Keratinocyte (primary cell): ENCODE data around the gene PHAF1.

Source experiments
- CTCF ChIP-seq, 3 experiments: IDR thresholded peaks in 1 of 3; conservative IDR thresholded peaks in 1 of 3; optimal IDR thresholded peaks in 1 of 3; 2 replicates in 2 of 3; 3 replicates in 1 of 3; pipeline versions ENCODE3 to v1.5.1; 2011; ENCODE audit warnings: low read length in 3 of 3, mild to moderate bottlenecking in 3 of 3, moderate library complexity in 2 of 3, control low read depth in 1 of 3, inconsistent platforms in 1 of 3; ENCODE audit not compliant: insufficient read depth in 2 of 3; ENCODE audit errors: extremely low read depth in 1 of 3
- EZH2 ChIP-seq: IDR thresholded peaks from one replicate; pipeline ENCODE4 v1.6.1; 2012; ENCODE audit warnings: inconsistent platforms, mild to moderate bottlenecking, low read length, moderate library complexity

GRCh38 chr16:67185651-67186134 is 76.0 kb downstream of the PHAF1 start:
- TF ChIP-seq CTCF (optimal IDR thresholded peaks at IDR 0.05 in 1 of 3, IDR thresholded peaks at IDR 0.05 in 1 of 3, conservative IDR thresholded peaks at IDR 0.05 in 1 of 3; ENCODE audit: extremely low read depth in 1 of 3, insufficient read depth in 2 of 3, low read length in 3 of 3) = no peak
- TF ChIP-seq EZH2 = no peak
